Lung (tissue), 12 donors: ENCODE results near the gene NIFK. TPM values are rescaled to one million over a fixed set of nuclear protein-coding genes. Genes with fewer than 3 reads are reported as not detected.

ENCODE experiments used
- ATAC-seq: fragments of 200-7000 bp; cut with Tn5 transposase; one replicate; pipeline ENCODE4 v1.9.1; 2020; ENCODE audit warnings: moderate number of reproducible peaks; ENCODE audit not compliant: insufficient read depth, low FRiP score
- DNase-seq, 3 donors: peaks; one replicate each; pipeline ENCODE4 v3.0.0-alpha.2; 2013 to 2017
- H3K27ac ChIP-seq, 2 donors: one replicate each; pipeline ENCODE4 v1.5.1; 2013; ENCODE audit warnings: mild to moderate bottlenecking in 2 of 2, moderate library complexity in 2 of 2, control low read depth in 1 of 2, inconsistent platforms in 1 of 2, low read depth in 1 of 2, low read length in 1 of 2
- H3K27me3 ChIP-seq, 3 donors: one replicate each; pipeline ENCODE4 v1.5.1; 2013; ENCODE audit warnings: low read length in 2 of 3; ENCODE audit not compliant: control insufficient read depth in 3 of 3, insufficient read depth in 3 of 3
- H3K36me3 ChIP-seq, 4 donors: one replicate each; pipeline ENCODE4 v1.5.1; 2013; ENCODE audit warnings: low read length in 4 of 4, mild to moderate bottlenecking in 1 of 4, moderate library complexity in 1 of 4; ENCODE audit not compliant: control insufficient read depth in 4 of 4, insufficient read depth in 4 of 4
- H3K4me1 ChIP-seq, 5 donors: one replicate each; pipeline ENCODE4 v1.5.1; 2013; ENCODE audit warnings: low read length in 5 of 5, mild to moderate bottlenecking in 2 of 5, moderate library complexity in 1 of 5; ENCODE audit not compliant: control insufficient read depth in 5 of 5, insufficient read depth in 5 of 5
- H3K4me3 ChIP-seq: one replicate; pipeline ENCODE4 v1.5.1; 2013; ENCODE audit warnings: mild to moderate bottlenecking, control low read depth, moderate library complexity
- H3K9ac ChIP-seq, 2 donors: one replicate each; pipeline ENCODE4 v1.5.1; 2013; ENCODE audit warnings: low read length in 2 of 2, control low read depth in 1 of 2; ENCODE audit not compliant: insufficient read depth in 1 of 2
- H3K9me3 ChIP-seq, 4 donors: one replicate each; pipeline ENCODE4 v1.5.1; 2013; ENCODE audit warnings: low read length in 3 of 4, mild to moderate bottlenecking in 1 of 4, moderate library complexity in 1 of 4; ENCODE audit not compliant: control insufficient read depth in 4 of 4, insufficient read depth in 3 of 4
- CTCF ChIP-seq: IDR thresholded peaks from 2 replicates; pipeline ENCODE4 v1.5.1; 2012; ENCODE audit warnings: mild to moderate bottlenecking; ENCODE audit errors: control extremely low read depth, extremely low read depth
- WGBS, 2 donors: extraction: QIAGEN DNeasy Blood & Tissue Kit; methylation state at CpG; one replicate each; pipeline ENCODE4 v1.1.7; 2013; 5-methylcytosine and 5-hydroxymethylcytosine counted together
- polyA plus RNA-seq, 2 donors: library from polyadenylated mRNA; stranded (reverse); fragments of 200-250 nt; gene quantifications; one replicate each; pipeline ENCODE4 v1.2.1, GENCODE V29; 2013
- total RNA-seq, 2 donors: library from RNA; depleted of rRNA in 1 of 2; stranded (reverse); fragments of >200 nt in 1 of 2; gene quantifications; one replicate each; pipeline ENCODE4 v1.2.1, GENCODE V29; 2014 to 2021
- donor health status: control.
- donor health status: control.
- donor health status: Bipolar disorder and iron deficiency.
- donor health status: healthy.
- donor health status: DM: yes; HTN: yes; CAD: no.

Gene NIFK
- total and polyA plus RNA-seq, 4 donors = 32.2 to 78.0 (median 35.4) TPM

GRCh38 chr2:121731366-121731765 is 5.3 kb downstream of the NIFK start:
- Histone ChIP-seq H3K4me1 (peaks cover 0 to 10% (median 2%) of the 10 kb centered on the region in 5 donors), H3K27me3 (no peaks in the 10 kb centered on the region), H3K9ac (no peak overlapping the region), H3K36me3 (peaks cover 17 to 44% (median 26%) of the 10 kb centered on the region in 4 donors), H3K4me3 (no peak overlapping the region), H3K27ac (no peak overlapping the region), H3K9me3 (no peaks in the 10 kb centered on the region)
- no peak for TF ChIP-seq CTCF
- ATAC-seq = no peak
- DNase-seq = no peak
- 77 to 94% methylated on average over 6 of the region's 6 CpGs for WGBS, 2 donors

- Histone ChIP-seq H3K27me3 (no peaks in the 10 kb centered on the region), H3K9ac (no peak overlapping the region), H3K4me1 (no peaks in the 10 kb centered on the region), H3K36me3 (peaks cover 9 to 33% (median 25%) of the 10 kb centered on the region in 4 donors), H3K4me3 (no peak overlapping the region), H3K27ac (no peak overlapping the region), H3K9me3 (no peaks in the 10 kb centered on the region)
- no peak for TF ChIP-seq CTCF
- DNase-seq (no peak), ATAC-seq (no peak)
These were observed 8.7 kb downstream of the NIFK start for GRCh38 chr2:121727950-121728349.

- H3K4me3 ChIP-seq = no peak overlapping the region
- H3K36me3 ChIP-seq = peaks cover 9 to 33% (median 22%) of the 10 kb centered on the region in 4 donors
- H3K4me1 ChIP-seq = no peaks in the 10 kb centered on the region
- no peaks in the 10 kb centered on the region for H3K9me3 ChIP-seq
- no peaks in the 10 kb centered on the region for H3K27me3 ChIP-seq
- no peak for TF ChIP-seq CTCF
- no peak for ATAC-seq
- no peak for DNase-seq
- no peak overlapping the region for H3K27ac ChIP-seq
- WGBS, 2 donors = 95% methylated on average over 2 of the region's 2 CpGs
- H3K9ac ChIP-seq = no peak overlapping the region
These were observed 9.3 kb downstream of the NIFK start for GRCh38 chr2:121727332-121727731.

GRCh38 chr2:121723316-121723715 is 13.4 kb downstream of the NIFK start:
- no peak for TF ChIP-seq CTCF
- ATAC-seq = no peak

More at GRCh38 chr2:121723316-121723715, 13.4 kb downstream of the NIFK start:
- Histone ChIP-seq H3K27ac (no peak overlapping the region), H3K4me3 (no peak overlapping the region), H3K4me1 (peaks cover 0 to 2% (median 0%) of the 10 kb centered on the region in 5 donors), H3K36me3 (peaks cover 0 to 6% (median 4%) of the 10 kb centered on the region in 4 donors), H3K9ac (no peak overlapping the region), H3K27me3 (no peaks in the 10 kb centered on the region), H3K9me3 (no peaks in the 10 kb centered on the region)
- DNase-seq = no peak
- 80 to 92% methylated on average over 5 of the region's 5 CpGs for WGBS, 2 donors
